Epithelial cell of proximal tubule (primary cell): ENCODE results near the gene CD44. TPM values are rescaled to one million over a fixed set of nuclear protein-coding genes. Genes with fewer than 3 reads are reported as not detected.

Source experiments
- DNase-seq: peaks from one replicate; pipeline ENCODE4 v3.0.0-alpha.2; 2011; ENCODE audit warnings: low read depth
- H3K4me3 ChIP-seq: 2 replicates; pipeline ENCODE4 v1.5.1; 2011; ENCODE audit warnings: low read depth, mild to moderate bottlenecking, low read length
- CTCF ChIP-seq: conservative IDR thresholded peaks from 2 replicates; pipeline ENCODE4 v1.5.1; 2012; ENCODE audit warnings: low read depth, mild to moderate bottlenecking, low read length
- total RNA-seq: library from RNA; depleted of rRNA; stranded (reverse); fragments of >200 nt; gene quantifications from 2 replicates; pipeline ENCODE4 v1.2.3, GENCODE V29; 2015

The CD44 gene
- total RNA-seq, 1 donor from 2014 or later: 296 TPM

GRCh38 chr11:35182317-35182939, 43.5 kb downstream of the CD44 start:
- TF ChIP-seq CTCF: no peak
- no peak for DNase-seq
- no peak overlapping the region for H3K4me3 ChIP-seq

GRCh38 chr11:35183326-35183925, 44.5 kb downstream of the CD44 start:
- no peak overlapping the region for H3K4me3 ChIP-seq
- no peak for DNase-seq
- TF ChIP-seq CTCF: no peak

GRCh38 chr11:35185696-35186095, 46.7 kb downstream of the CD44 start:
- DNase-seq: no peak
- no peak for TF ChIP-seq CTCF

GRCh38 chr11:35187996-35188395, 49.0 kb downstream of the CD44 start:
- DNase-seq: no peak
- H3K4me3 ChIP-seq: no peak overlapping the region

More at GRCh38 chr11:35185696-35186095, 46.7 kb downstream of the CD44 start:
- no peak overlapping the region for H3K4me3 ChIP-seq

GRCh38 chr11:35190804-35191348, 51.9 kb downstream of the CD44 start:
- no peak for TF ChIP-seq CTCF
- no peak for DNase-seq
- no peak overlapping the region for H3K4me3 ChIP-seq

More at GRCh38 chr11:35187996-35188395, 49.0 kb downstream of the CD44 start:
- TF ChIP-seq CTCF: no peak

- TF ChIP-seq CTCF: no peak
- H3K4me3 ChIP-seq: no peak overlapping the region
- DNase-seq: no peak
These were observed 53.4 kb downstream of the CD44 start for GRCh38 chr11:35192347-35192746.
